Body of pancreas (tissue), 4 donors: Measurements from ENCODE around the gene CNPY1.

Source experiments
- POLR2A ChIP-seq, 3 donors: fragments of 450-650 bp; IDR thresholded peaks; one replicate each; pipeline ENCODE4 v1.6.1; 2016; ENCODE audit warnings: antibody characterized with exemption in 3 of 3, mild to moderate bottlenecking in 2 of 3
- TF ChIP-seq, protein P1 (sequence below), 7 experiments: fragments of 450-650 bp in 4 of 7; fragments of 200-600 bp in 3 of 7; sonication (generic) in 3 of 7; IDR thresholded peaks; one replicate each; pipeline ENCODE4 v1.5.1; 2016 to 2019; ENCODE audit warnings: antibody characterized with exemption in 7 of 7

DNA sequence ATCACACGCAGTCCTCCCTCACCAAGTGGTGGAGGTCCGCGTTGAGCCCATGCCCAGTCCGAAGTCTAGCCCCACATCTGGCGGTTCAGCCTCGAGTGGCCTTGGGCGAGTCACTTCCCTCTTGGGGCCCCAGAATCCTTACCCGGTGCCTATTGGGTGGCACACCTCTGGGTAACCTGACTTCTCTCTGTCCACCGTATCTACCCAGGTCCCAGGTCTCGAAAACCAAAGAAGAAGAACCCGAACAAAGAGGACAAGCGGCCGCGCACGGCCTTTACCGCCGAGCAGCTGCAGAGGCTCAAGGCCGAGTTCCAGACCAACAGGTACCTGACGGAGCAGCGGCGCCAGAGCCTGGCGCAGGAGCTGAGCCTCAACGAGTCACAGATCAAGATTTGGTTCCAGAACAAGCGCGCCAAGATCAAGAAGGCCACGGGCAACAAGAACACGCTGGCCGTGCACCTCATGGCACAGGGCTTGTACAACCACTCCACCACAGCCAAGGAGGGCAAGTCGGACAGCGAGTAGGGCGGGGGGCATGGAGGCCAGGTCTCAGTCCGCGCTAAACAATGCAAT is 84.1 kb downstream of the CNPY1 start:
- TF ChIP-seq, protein P1, sequence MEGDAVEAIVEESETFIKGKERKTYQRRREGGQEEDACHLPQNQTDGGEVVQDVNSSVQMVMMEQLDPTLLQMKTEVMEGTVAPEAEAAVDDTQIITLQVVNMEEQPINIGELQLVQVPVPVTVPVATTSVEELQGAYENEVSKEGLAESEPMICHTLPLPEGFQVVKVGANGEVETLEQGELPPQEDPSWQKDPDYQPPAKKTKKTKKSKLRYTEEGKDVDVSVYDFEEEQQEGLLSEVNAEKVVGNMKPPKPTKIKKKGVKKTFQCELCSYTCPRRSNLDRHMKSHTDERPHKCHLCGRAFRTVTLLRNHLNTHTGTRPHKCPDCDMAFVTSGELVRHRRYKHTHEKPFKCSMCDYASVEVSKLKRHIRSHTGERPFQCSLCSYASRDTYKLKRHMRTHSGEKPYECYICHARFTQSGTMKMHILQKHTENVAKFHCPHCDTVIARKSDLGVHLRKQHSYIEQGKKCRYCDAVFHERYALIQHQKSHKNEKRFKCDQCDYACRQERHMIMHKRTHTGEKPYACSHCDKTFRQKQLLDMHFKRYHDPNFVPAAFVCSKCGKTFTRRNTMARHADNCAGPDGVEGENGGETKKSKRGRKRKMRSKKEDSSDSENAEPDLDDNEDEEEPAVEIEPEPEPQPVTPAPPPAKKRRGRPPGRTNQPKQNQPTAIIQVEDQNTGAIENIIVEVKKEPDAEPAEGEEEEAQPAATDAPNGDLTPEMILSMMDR (IDR thresholded peaks at IDR 0.05), result no peak
- no peak for TF ChIP-seq POLR2A (IDR thresholded peaks at IDR 0.05)
